ENCODE measurements around the gene GPR18. TPM values are rescaled to one million over a fixed set of nuclear protein-coding genes. Genes with fewer than 3 reads are reported as not detected.

The GPR18 gene
- total and polyA plus RNA-seq, 9 of the 15 experiments (the other 6 are each of a cell fraction or from before 2014, with no cell fraction given) = 0.75 TPM; not detected in 8

DNA sequence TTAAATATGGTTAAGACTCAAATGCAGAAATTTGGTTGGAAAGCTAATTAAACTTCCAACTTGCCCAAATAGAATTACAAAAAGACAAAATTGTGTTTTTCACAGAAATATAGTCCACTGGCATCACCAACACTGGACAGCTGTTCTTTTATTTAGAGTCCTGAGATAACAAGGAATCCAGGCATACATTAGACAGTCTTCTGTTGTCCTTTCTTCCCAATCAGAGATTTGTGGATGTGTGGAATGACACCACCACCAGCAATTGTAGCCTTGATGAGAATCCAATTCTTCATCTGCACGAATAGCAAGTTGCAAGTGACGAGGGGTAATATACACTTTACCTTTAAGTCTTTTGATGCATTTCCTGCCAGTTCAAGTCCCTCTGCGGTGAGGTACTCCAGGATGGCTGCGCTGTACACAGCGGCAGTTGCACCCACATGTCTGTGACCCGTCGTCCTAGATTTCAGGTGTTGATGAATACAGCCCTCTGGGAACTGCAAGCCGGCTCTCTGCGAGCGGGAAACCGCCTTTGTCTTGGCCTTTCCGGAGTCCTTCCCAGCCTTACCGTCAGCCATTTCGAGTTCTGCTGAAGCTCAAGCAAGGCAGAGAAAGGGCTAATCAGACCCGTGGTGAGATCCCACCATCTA, 42.9 kb downstream of the GPR18 start:
- WGBS (ENCODE audit: insufficient coverage, low coverage, missing lambda C conversion rate) = 77% methylated on average over 3 of the region's 15 CpGs
- no TSS peak for BruUV-seq (replicated peaks)
- Histone ChIP-seq H3K4me3 (no peak overlapping the region), H2AFZ (ENCODE audit: low read depth, low read length) (no peak overlapping the region), H3K79me2 (ENCODE audit: control insufficient read depth, insufficient read depth, low read length) (peaks cover 92% of the 10 kb centered on the region), H3K27me3 (ENCODE audit: control insufficient read depth in 2 of 2, insufficient read depth in 2 of 2, low read length in 2 of 2) (no peaks in the 10 kb centered on the region), H3K27ac (ENCODE audit: extremely low read depth, low read depth, low read length) (no peak overlapping the region), H3K9me1 (ENCODE audit: control insufficient read depth, insufficient read depth, low read length) (no peaks in the 10 kb centered on the region), H4K20me1 (replicated peaks; ENCODE audit: control insufficient read depth, insufficient read depth, low read length) (peaks cover 10% of the 10 kb centered on the region; the same call in 1 of the 2 replicates), H3K4me2 (ENCODE audit: insufficient read depth, low read length) (no peak overlapping the region), H3K36me3 (ENCODE audit: control insufficient read depth, insufficient read depth, low read length) (peaks cover 21% of the 10 kb centered on the region; the same call in 2 of the 3 replicates), H3K4me1 (replicated peaks in 1 of 2; ENCODE audit: control insufficient read depth in 2 of 2, insufficient read depth in 2 of 2, low read length in 2 of 2) (peaks cover 4 to 9% of the 10 kb centered on the region in 2 experiments; a peak in 2 of 5 replicates), H3K9ac (ENCODE audit: insufficient read depth in 1 of 2, low read depth in 2 of 2, low read length in 2 of 2) (no peak overlapping the region), H3K9me3 (replicated peaks; ENCODE audit: control insufficient read depth, insufficient read depth, low read depth, low read length) (no peaks in the 10 kb centered on the region)
- TF ChIP-seq GABPB1 (CRISPR knock-in tag; IDR thresholded peaks at IDR 0.05) = no peak
- no peak for TF ChIP-seq EHMT2 (IDR thresholded peaks at IDR 0.05)
- no peak for TF ChIP-seq MCM7 (IDR thresholded peaks at IDR 0.05)
- TF ChIP-seq NCOR1 (IDR thresholded peaks at IDR 0.05) = no peak
- no peak for TF ChIP-seq ZNF444 (CRISPR knock-in tag; IDR thresholded peaks at IDR 0.05)
- TF ChIP-seq, protein P1, sequence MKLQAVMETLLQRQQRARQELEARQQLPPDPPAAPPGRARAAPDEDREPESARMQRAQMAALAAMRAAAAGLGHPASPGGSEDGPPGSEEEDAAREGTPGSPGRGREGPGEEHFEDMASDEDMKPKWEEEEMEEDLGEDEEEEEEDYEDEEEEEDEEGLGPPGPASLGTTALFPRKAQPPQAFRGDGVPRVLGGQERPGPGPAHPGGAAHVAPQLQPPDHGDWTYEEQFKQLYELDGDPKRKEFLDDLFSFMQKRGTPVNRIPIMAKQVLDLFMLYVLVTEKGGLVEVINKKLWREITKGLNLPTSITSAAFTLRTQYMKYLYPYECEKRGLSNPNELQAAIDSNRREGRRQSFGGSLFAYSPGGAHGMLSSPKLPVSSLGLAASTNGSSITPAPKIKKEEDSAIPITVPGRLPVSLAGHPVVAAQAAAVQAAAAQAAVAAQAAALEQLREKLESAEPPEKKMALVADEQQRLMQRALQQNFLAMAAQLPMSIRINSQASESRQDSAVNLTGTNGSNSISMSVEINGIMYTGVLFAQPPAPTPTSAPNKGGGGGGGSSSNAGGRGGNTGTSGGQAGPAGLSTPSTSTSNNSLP (IDR thresholded peaks at IDR 0.05; ENCODE audit: borderline replicate concordance, low read depth, low read length) = no peak
- no peak for TF ChIP-seq GATAD2A (IDR thresholded peaks at IDR 0.05)
- no peak for TF ChIP-seq ZNF830 (CRISPR knock-in tag; IDR thresholded peaks at IDR 0.05)
- TF ChIP-seq LEF1 (IDR thresholded peaks at IDR 0.05) = no peak
- TF ChIP-seq ZNF57 (CRISPR knock-in tag; IDR thresholded peaks at IDR 0.05) = no peak
- TF ChIP-seq E4F1 (CRISPR knock-in tag; IDR thresholded peaks at IDR 0.05; ENCODE audit: borderline replicate concordance) = no peak
- no peak for TF ChIP-seq EP400 (IDR thresholded peaks at IDR 0.05)
- TF ChIP-seq ZNF23 (CRISPR knock-in tag; IDR thresholded peaks at IDR 0.05) = no peak
- TF ChIP-seq TRIM25 (IDR thresholded peaks at IDR 0.05; ENCODE audit: borderline replicate concordance) = no peak
- TF ChIP-seq MEIS2 (IDR thresholded peaks at IDR 0.05; ENCODE audit: partially characterized antibody) = no peak
- FAIRE-seq = peak; percentile 15
- no peak for DNase-seq (ENCODE audit: extremely low read depth in 1 of 4, low spot score in 3 of 4)
- 0 out of 3 replicates have a peak, but pooled peaks have one; percentile 18 for ATAC-seq
- intact Hi-C loops (cut with micrococcal nuclease) = no loop called here
- ChIA-PET POLR2A (interaction anchor here (0.8 kb wide), 1 partner anchor 15 kb away, joined by 3 read pairs; no protein-coding TSS in a partner anchor), CTCF (ENCODE audit: low intra/inter-chr PET ratio) (no interaction called here)
- in situ Hi-C loops (cut with MboI) = no loop called here
